GM12892 (cell line): ENCODE results near the gene PTPRN.

Source experiments
- POLR2A ChIP-seq: IDR thresholded peaks from 2 replicates; pipeline ENCODE4 v1.6.1; 2011; ENCODE audit warnings: low read depth, low read length, control low read depth
- POLR2AphosphoS5 ChIP-seq: IDR thresholded peaks from 2 replicates; pipeline ENCODE4 v1.6.1; 2011; ENCODE audit warnings: low read depth, low read length, control low read depth
- TAF1 ChIP-seq: IDR thresholded peaks from 2 replicates; pipeline ENCODE4 v1.6.1; 2011; ENCODE audit warnings: low read depth, mild to moderate bottlenecking, control low read depth, low read length, borderline replicate concordance

- TF ChIP-seq POLR2A = no peak
- no peak for TF ChIP-seq POLR2AphosphoS5
- no peak for TF ChIP-seq TAF1
Measured at GRCh38 chr2:219281588-219281987, 27.6 kb downstream of the PTPRN start.
